HUES48 (cell line): Measurements from ENCODE around the gene ANAPC16.
"Not testable (repeated sequence)": the region's sequence is repeated elsewhere in the genome, so short reads cannot be mapped to it uniquely, and the experiment has no call there.

Experiments used
- H3K27ac ChIP-seq: one replicate; pipeline ENCODE4 v1.7.0; 2013; ENCODE audit warnings: low read depth, low read length, inconsistent platforms
- H3K27me3 ChIP-seq: 2 replicates; pipeline ENCODE4 v1.6.1; 2013; ENCODE audit warnings: mild to moderate bottlenecking, low read length; ENCODE audit not compliant: control insufficient read depth, insufficient read depth
- H3K36me3 ChIP-seq: 2 replicates; pipeline ENCODE4 v1.6.1; 2013; ENCODE audit warnings: low read length; ENCODE audit not compliant: control insufficient read depth, insufficient read depth
- H3K4me1 ChIP-seq: 2 replicates; pipeline ENCODE4 v1.6.1; 2013; ENCODE audit warnings: mild to moderate bottlenecking, low read length; ENCODE audit not compliant: control insufficient read depth, insufficient read depth
- H3K4me3 ChIP-seq: 2 replicates; pipeline ENCODE4 v1.5.1; 2013; ENCODE audit warnings: mild to moderate bottlenecking, low read depth, low read length
- H3K9ac ChIP-seq: 2 replicates; pipeline ENCODE4 v1.6.1; 2013; ENCODE audit warnings: mild to moderate bottlenecking, low read depth, low read length, moderate library complexity
- H3K9me3 ChIP-seq: 2 replicates; pipeline ENCODE4 v1.6.1; 2013; ENCODE audit warnings: low read length; ENCODE audit not compliant: control insufficient read depth, insufficient read depth

Gene ANAPC16

DNA sequence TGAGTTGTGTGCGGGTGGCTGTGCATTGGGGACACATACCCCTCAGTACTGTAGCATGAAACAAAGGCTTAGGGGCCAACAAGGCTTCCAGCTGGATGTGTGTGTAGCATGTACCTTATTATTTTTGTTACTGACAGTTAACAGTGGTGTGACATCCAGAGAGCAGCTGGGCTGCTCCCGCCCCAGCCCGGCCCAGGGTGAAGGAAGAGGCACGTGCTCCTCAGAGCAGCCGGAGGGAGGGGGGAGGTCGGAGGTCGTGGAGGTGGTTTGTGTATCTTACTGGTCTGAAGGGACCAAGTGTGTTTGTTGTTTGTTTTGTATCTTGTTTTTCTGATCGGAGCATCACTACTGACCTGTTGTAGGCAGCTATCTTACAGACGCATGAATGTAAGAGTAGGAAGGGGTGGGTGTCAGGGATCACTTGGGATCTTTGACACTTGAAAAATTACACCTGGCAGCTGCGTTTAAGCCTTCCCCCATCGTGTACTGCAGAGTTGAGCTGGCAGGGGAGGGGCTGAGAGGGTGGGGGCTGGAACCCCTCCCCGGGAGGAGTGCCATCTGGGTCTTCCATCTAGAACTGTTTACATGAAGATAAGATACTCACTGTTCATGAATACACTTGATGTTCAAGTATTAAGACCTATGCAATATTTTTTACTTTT is 59.7 kb downstream of the ANAPC16 start:
- no peak overlapping the region for H3K9ac ChIP-seq
- H3K9me3 ChIP-seq, result no peaks in the 10 kb centered on the region
- H3K36me3 ChIP-seq, result peaks cover 14% of the 10 kb centered on the region
- no peaks in the 10 kb centered on the region for H3K27me3 ChIP-seq
- H3K27ac ChIP-seq, result peak overlapping the region; percentile 4
- peaks cover 27% of the 10 kb centered on the region for H3K4me1 ChIP-seq
- H3K4me3 ChIP-seq, result peak overlapping the region; percentile 93

- peak overlapping the region; percentile 4 for H3K27ac ChIP-seq
- no peak overlapping the region for H3K9ac ChIP-seq
- peaks cover 27% of the 10 kb centered on the region for H3K4me1 ChIP-seq
- no peaks in the 10 kb centered on the region for H3K27me3 ChIP-seq
- peak overlapping the region; percentile 93 for H3K4me3 ChIP-seq
- H3K36me3 ChIP-seq, result peaks cover 14% of the 10 kb centered on the region
- no peaks in the 10 kb centered on the region for H3K9me3 ChIP-seq
These were observed 60.2 kb downstream of the ANAPC16 start for GRCh38 chr10:72276013-72276387.

DNA sequence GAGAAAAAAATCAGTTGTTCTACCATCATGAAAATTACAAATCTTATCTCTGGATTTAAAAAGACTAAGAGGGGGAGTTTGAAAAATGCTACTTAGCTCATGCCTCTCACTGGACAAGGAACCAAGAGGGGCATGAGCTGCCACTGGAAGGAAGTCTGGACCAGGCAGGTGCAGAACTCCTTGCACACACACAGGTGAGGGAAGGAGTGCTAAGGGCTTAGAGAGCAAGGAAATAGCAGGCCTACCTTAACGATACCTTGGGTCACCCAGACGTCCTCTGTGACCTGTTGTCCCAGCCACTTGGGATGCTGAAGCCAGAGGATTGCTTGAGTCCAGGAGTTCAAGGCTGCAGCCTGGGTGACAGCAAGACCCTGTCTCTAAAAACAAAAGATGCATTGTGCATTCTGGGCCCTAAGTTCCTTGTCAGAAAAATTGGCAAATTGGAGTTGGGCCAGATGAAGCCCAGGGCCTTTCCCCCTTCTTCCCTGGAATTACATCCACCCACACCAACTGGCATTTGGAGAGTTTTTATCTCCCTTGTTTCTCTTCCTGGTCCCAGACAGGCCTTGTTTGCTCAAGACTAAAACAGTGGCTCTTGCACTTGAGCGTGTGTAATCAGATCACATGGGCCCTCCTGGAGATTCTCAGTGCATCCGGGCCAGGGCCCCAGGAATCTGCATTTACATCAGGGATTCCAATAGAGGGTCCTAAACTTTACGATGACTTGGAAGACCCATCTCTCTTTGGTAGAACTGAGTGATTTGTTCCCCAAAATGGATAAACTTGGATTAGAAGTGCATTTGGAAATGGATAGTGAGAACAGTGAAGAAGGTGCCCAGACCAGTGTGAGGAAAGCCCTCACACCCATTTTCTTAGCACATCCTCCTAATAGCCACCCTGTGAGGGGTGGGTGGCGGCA is 60.9 kb downstream of the ANAPC16 start:
- H3K4me1 ChIP-seq, result peaks cover 27% of the 10 kb centered on the region
- H3K9ac ChIP-seq, result no peak overlapping the region
- no peak overlapping the region for H3K4me3 ChIP-seq
- H3K9me3 ChIP-seq, result no peaks in the 10 kb centered on the region
- H3K27ac ChIP-seq, result no peak overlapping the region
- no peaks in the 10 kb centered on the region for H3K27me3 ChIP-seq
- peaks cover 14% of the 10 kb centered on the region for H3K36me3 ChIP-seq

DNA sequence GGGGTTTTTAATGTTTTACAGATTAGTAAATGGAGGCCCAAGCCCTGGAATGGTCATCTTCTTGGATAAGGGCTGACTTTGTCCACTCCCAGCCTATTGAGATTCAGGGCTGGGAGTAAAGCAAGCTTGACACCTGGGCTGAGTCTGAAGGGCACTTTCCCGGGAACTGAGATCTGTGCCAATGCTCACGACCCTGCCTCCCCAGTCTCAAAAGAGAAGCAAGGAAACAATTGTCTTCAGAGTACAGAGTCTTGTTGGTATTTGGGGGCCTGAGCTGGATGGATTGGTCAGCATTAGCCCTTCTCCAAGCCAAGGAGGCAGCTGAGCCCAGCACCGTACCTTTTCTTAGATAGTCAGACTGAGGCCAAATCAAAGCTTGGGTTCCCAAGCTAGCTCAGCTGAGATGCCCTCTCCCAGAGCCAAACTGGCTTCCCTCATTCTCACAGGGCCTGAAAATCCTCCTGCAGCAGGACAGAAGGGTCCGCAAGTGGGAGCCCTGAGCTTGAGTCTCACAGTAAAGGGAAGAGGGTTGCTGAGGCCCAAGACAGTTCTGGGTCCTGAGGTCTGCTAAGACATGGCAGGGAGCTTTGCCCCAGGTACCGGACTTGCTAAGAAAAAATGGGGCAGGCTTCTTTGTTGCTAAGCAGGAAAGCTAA is 61.7 kb downstream of the ANAPC16 start:
- Histone ChIP-seq H3K4me1 (peaks cover 21% of the 10 kb centered on the region), H3K27ac (no peak overlapping the region), H3K4me3 (no peak overlapping the region), H3K36me3 (peaks cover 14% of the 10 kb centered on the region), H3K9me3 (no peaks in the 10 kb centered on the region), H3K9ac (no peak overlapping the region), H3K27me3 (no peaks in the 10 kb centered on the region)

DNA sequence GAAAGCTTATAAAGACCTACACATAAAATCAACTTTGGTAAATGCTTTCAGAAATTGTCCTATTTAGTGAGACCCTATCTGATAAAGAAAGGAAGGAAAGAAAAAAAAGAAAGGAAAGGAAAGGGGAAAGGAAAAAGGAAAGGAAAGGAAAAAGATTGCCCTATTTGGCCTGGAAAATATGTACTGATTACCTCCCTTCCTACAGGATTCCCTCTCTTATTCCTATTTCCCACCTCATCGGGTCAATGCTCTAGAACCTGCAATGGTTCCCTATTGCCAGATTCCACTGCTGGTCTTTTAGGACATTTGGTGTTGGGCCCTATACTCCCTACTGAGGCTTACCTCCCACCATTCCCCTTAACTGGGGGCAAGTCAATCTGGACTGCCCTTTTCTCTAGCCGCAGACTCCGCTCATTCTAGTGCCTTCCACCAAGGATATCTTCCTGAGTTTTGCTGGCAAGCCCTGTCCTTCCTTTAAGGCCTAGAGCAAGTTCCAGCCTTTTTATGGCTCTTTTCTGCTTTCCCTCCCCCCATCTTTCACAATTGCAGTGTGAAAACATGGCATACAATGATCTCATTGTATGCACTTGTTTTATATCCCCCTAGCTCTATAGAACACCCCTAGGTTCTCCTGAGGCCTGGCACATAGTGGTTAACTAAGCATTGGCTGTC is 62.3 kb downstream of the ANAPC16 start:
- Histone ChIP-seq H3K4me1 (peaks cover 19% of the 10 kb centered on the region), H3K9ac (no peak overlapping the region), H3K27me3 (no peaks in the 10 kb centered on the region), H3K36me3 (peaks cover 14% of the 10 kb centered on the region), H3K27ac (no peak overlapping the region), H3K4me3 (no peak overlapping the region), H3K9me3 (no peaks in the 10 kb centered on the region)

- Histone ChIP-seq H3K27me3 (no peaks in the 10 kb centered on the region), H3K27ac (no peak overlapping the region), H3K9ac (no peak overlapping the region), H3K36me3 (peaks cover 14% of the 10 kb centered on the region), H3K9me3 (no peaks in the 10 kb centered on the region), H3K4me3 (no peak overlapping the region), H3K4me1 (peaks cover 19% of the 10 kb centered on the region)
These were observed 63.0 kb downstream of the ANAPC16 start for GRCh38 chr10:72278668-72279393.

DNA sequence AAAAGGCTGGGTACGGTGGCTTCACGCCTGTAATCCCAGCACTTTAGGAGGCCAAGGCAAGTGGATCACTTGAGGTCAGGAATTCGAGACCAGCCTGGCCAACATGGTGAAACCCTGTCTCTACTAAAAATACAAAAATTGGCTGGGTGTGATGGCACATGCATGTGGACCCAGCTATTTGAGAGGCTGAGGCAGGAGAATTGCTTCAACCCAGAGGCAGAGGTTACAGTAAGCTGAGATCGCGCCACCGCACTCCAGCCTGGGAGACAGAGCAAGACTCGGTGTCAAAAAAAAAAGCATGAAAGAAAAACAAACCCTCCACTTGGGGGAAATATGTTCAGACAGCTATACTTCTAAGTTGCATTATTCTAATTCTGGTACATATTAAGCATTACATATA is 63.8 kb downstream of the ANAPC16 start:
- not testable (repeated sequence) for H3K9me3 ChIP-seq, H3K27me3 ChIP-seq, H3K9ac ChIP-seq, H3K27ac ChIP-seq, H3K4me3 ChIP-seq
- H3K36me3 ChIP-seq, result peaks cover 14% of the 10 kb centered on the region
- H3K4me1 ChIP-seq, result peaks cover 19% of the 10 kb centered on the region

- Histone ChIP-seq H3K27ac (no peak overlapping the region), H3K4me1 (no peaks in the 10 kb centered on the region), H3K36me3 (no peaks in the 10 kb centered on the region), H3K4me3 (no peak overlapping the region), H3K9me3 (no peaks in the 10 kb centered on the region), H3K27me3 (no peaks in the 10 kb centered on the region), H3K9ac (no peak overlapping the region)
These were observed 67.3 kb downstream of the ANAPC16 start for GRCh38 chr10:72283131-72283530.
